ENCODE results near the gene BHLHE23.

BHLHE23 gene

GRCh38 chr20:63052571-63053431 lies 46.0 kb upstream of the BHLHE23 start:
- no peak for DNase-seq
- TF ChIP-seq CTCF (IDR thresholded peaks at IDR 0.05; ENCODE audit: low read depth, low read length, missing control alignments): no peak
- H3K27ac ChIP-seq: no peak overlapping the region
- H3K4me3 ChIP-seq (ENCODE audit: low read depth, low read length): no peak overlapping the region
- H3K27me3 ChIP-seq (replicated peaks): peaks cover 8% of the 10 kb centered on the region
- in situ Hi-C loops (cut with HindIII; ENCODE audit: low pct_ligation_motif_present, low sequenced_read_pairs): no loop called here
- no peaks in the 10 kb centered on the region for H3K36me3 ChIP-seq (replicated peaks)

GRCh38 chr20:63051911-63052310 lies 45.1 kb upstream of the BHLHE23 start:
- no peak for DNase-seq
- Histone ChIP-seq H3K36me3 (replicated peaks) (no peaks in the 10 kb centered on the region), H3K4me3 (ENCODE audit: low read depth, low read length) (no peak overlapping the region), H3K27me3 (replicated peaks) (peaks cover 8% of the 10 kb centered on the region), H3K27ac (no peak overlapping the region)
- in situ Hi-C loops (cut with HindIII; ENCODE audit: low pct_ligation_motif_present, low sequenced_read_pairs): no loop called here
- no peak for TF ChIP-seq CTCF (IDR thresholded peaks at IDR 0.05; ENCODE audit: low read depth, low read length, missing control alignments)

DNA sequence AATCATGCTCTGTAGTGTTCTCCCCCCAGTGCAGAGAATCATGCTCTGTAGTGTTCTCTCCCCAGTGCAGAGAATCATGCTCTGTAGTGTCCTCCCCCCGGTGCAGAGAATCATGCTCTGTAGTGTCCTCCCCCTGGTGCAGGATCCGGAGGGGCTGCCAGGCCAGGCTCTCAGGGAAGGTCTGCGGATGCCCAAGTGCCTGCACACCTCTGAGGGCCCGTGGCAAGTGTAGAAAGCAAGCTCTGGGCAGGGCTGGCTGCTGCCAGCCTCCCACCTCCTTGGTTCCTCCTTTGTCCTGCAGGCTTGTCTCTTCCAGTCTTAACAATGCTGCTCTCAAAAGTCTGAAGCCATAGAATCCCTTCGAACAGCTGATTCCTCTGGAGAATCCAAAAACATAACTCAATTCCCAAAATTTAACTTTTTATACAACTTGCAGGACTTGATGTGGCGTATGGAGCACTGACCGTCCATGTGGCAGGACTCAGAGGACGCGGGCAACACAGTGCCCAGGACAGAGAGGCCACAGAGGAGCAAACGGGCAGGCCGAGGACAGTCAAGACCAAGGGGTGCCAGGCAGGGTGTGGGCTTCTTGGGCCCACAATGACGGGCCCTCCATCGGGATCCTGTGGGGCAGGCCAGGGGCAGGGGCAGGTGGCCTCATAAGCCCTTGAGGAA lies 44.6 kb upstream of the BHLHE23 start:
- Histone ChIP-seq H3K27ac (no peak overlapping the region), H3K27me3 (replicated peaks) (peaks cover 8% of the 10 kb centered on the region), H3K36me3 (replicated peaks) (no peaks in the 10 kb centered on the region), H3K4me3 (ENCODE audit: low read depth, low read length) (no peak overlapping the region)
- DNase-seq: no peak
- TF ChIP-seq CTCF (IDR thresholded peaks at IDR 0.05; ENCODE audit: low read depth, low read length, missing control alignments): no peak
- in situ Hi-C loops (cut with HindIII; ENCODE audit: low pct_ligation_motif_present, low sequenced_read_pairs): no loop called here

DNA sequence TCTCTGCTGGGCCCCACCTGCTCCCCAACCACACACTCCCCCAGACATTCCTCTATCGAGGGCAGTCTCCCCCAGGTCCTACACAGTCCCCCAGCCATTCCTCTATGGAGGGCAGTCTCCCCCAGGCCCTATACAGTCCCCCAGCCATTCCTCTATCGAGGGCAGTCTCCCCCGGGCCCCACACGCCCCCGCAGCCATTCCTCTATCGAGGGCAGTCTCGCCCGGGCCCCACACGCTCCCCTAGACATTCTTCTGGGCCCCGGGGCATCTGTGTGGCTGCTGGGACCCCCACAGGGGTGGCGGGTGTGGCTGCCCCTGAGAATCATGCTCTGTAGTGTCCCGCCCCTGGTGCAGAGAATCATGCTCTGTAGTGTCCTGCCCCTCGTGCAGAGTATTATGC lies 43.6 kb upstream of the BHLHE23 start:
- no peak for TF ChIP-seq CTCF (IDR thresholded peaks at IDR 0.05; ENCODE audit: low read depth, low read length, missing control alignments)
- no peak overlapping the region for H3K27ac ChIP-seq
- in situ Hi-C loops (cut with HindIII; ENCODE audit: low pct_ligation_motif_present, low sequenced_read_pairs): no loop called here
- DNase-seq: no peak
- H3K36me3 ChIP-seq (replicated peaks): no peaks in the 10 kb centered on the region
- H3K4me3 ChIP-seq (ENCODE audit: low read depth, low read length): no peak overlapping the region
- peaks cover 8% of the 10 kb centered on the region for H3K27me3 ChIP-seq (replicated peaks)

- in situ Hi-C loops (cut with HindIII; ENCODE audit: low pct_ligation_motif_present, low sequenced_read_pairs): no loop called here
- peaks cover 8% of the 10 kb centered on the region for H3K27me3 ChIP-seq (replicated peaks)
- no peak overlapping the region for H3K27ac ChIP-seq
- no peak for DNase-seq
- TF ChIP-seq CTCF (IDR thresholded peaks at IDR 0.05; ENCODE audit: low read depth, low read length, missing control alignments): no peak
- no peaks in the 10 kb centered on the region for H3K36me3 ChIP-seq (replicated peaks)
- H3K4me3 ChIP-seq (ENCODE audit: low read depth, low read length): no peak overlapping the region
Measured at GRCh38 chr20:63049561-63050221, 42.9 kb upstream of the BHLHE23 start.
